GM06990 (cell line): ENCODE measurements around the gene INTU.

Experiments used
- DNase-seq: peaks from one replicate; pipeline ENCODE4 v3.0.0-alpha.2; 2011; ENCODE audit not compliant: insufficient read length; ENCODE audit errors: extremely low read depth
- H3K27me3 ChIP-seq: replicated peaks from 2 replicates; pipeline ENCODE4 v1.6.0; 2011; ENCODE audit warnings: low read length; ENCODE audit not compliant: control insufficient read depth, insufficient read depth
- H3K36me3 ChIP-seq: 2 replicates; pipeline ENCODE4 v1.5.1; 2011; ENCODE audit warnings: low read length; ENCODE audit not compliant: control insufficient read depth, insufficient read depth
- H3K4me3 ChIP-seq: replicated peaks from 2 replicates; pipeline ENCODE4 v1.5.1; 2011; ENCODE audit warnings: low read depth, mild to moderate bottlenecking, control low read depth, low read length
- CTCF ChIP-seq: IDR thresholded peaks from 2 replicates; pipeline ENCODE4 v1.5.1; 2011; ENCODE audit warnings: low read length, control low read depth, mild to moderate bottlenecking, inconsistent platforms; ENCODE audit not compliant: insufficient read depth, poor library complexity, severe bottlenecking

Gene INTU

GRCh38 chr4:127668770-127669169 lies 36.0 kb downstream of the INTU start:
- Histone ChIP-seq H3K4me3 (no peak overlapping the region), H3K27me3 (no peaks in the 10 kb centered on the region), H3K36me3 (no peaks in the 10 kb centered on the region)
- no peak for TF ChIP-seq CTCF
- no peak for DNase-seq

GRCh38 chr4:127669691-127670090 lies 36.9 kb downstream of the INTU start:
- H3K36me3 ChIP-seq, result no peaks in the 10 kb centered on the region
- no peaks in the 10 kb centered on the region for H3K27me3 ChIP-seq
- no peak for DNase-seq
- no peak overlapping the region for H3K4me3 ChIP-seq
- no peak for TF ChIP-seq CTCF

- Histone ChIP-seq H3K4me3 (no peak overlapping the region), H3K27me3 (no peaks in the 10 kb centered on the region), H3K36me3 (no peaks in the 10 kb centered on the region)
- no peak for DNase-seq
- no peak for TF ChIP-seq CTCF
Measured at GRCh38 chr4:127672111-127672510, 39.4 kb downstream of the INTU start.

- Histone ChIP-seq H3K27me3 (no peaks in the 10 kb centered on the region), H3K4me3 (no peak overlapping the region), H3K36me3 (no peaks in the 10 kb centered on the region)
- no peak for TF ChIP-seq CTCF
- DNase-seq, result no peak
Measured at GRCh38 chr4:127685292-127685691, 52.5 kb downstream of the INTU start.

- Histone ChIP-seq H3K36me3 (no peaks in the 10 kb centered on the region), H3K27me3 (no peaks in the 10 kb centered on the region), H3K4me3 (no peak overlapping the region)
- no peak for DNase-seq
- TF ChIP-seq CTCF, result no peak
Measured at GRCh38 chr4:127686658-127687057, 53.9 kb downstream of the INTU start.

- H3K4me3 ChIP-seq, result no peak overlapping the region
Measured at GRCh38 chr4:127687580-127687979, 54.8 kb downstream of the INTU start.

More at GRCh38 chr4:127687580-127687979, 54.8 kb downstream of the INTU start:
- no peak for TF ChIP-seq CTCF
- Histone ChIP-seq H3K27me3 (no peaks in the 10 kb centered on the region), H3K36me3 (no peaks in the 10 kb centered on the region)
- DNase-seq, result no peak
